Testis (tissue), 2 donors: ENCODE data around the gene PEX16.

Source experiments
- POLR2A ChIP-seq: fragments of 450-650 bp; IDR thresholded peaks from one replicate; pipeline ENCODE4 v1.6.1; 2017; ENCODE audit warnings: antibody characterized with exemption, mild to moderate bottlenecking, moderate library complexity
- TF ChIP-seq, protein P1 (sequence below), 3 experiments: fragments of 450-650 bp in 2 of 3; fragments of 200-600 bp in 1 of 3; sonication (generic) in 1 of 3; IDR thresholded peaks; one replicate each; pipeline ENCODE4 v1.5.1; 2016 to 2019; ENCODE audit warnings: antibody characterized with exemption in 3 of 3, mild to moderate bottlenecking in 2 of 3, moderate library complexity in 1 of 3

DNA sequence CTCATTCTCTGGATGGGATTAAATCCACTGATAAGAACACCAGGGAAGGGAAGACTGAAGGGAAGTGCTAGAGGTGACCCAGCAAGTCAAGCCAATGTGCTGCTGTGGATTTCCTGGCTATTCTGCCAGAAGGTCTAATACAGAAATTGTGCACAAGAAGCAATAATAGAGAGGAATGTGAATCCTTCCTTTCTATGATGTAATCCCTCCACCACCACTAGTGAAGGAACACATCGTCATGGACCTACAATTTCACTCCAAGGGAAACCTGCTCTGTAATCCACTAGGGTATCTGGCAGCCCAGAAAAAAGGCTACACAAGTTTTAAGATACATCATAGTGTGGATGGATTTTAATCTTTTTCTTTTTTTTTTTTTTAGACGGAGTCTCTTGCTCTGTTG lies 22.2 kb upstream of the PEX16 start:
- TF ChIP-seq, protein P1, sequence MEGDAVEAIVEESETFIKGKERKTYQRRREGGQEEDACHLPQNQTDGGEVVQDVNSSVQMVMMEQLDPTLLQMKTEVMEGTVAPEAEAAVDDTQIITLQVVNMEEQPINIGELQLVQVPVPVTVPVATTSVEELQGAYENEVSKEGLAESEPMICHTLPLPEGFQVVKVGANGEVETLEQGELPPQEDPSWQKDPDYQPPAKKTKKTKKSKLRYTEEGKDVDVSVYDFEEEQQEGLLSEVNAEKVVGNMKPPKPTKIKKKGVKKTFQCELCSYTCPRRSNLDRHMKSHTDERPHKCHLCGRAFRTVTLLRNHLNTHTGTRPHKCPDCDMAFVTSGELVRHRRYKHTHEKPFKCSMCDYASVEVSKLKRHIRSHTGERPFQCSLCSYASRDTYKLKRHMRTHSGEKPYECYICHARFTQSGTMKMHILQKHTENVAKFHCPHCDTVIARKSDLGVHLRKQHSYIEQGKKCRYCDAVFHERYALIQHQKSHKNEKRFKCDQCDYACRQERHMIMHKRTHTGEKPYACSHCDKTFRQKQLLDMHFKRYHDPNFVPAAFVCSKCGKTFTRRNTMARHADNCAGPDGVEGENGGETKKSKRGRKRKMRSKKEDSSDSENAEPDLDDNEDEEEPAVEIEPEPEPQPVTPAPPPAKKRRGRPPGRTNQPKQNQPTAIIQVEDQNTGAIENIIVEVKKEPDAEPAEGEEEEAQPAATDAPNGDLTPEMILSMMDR (IDR thresholded peaks at IDR 0.05): no peak
- no peak for TF ChIP-seq POLR2A
